Tibial artery (tissue), 4 donors: Measurements from ENCODE around the gene SATB2.

Source experiments
- DNase-seq, 2 donors: peaks; one replicate each; pipeline ENCODE4 v3.0.0-alpha.2; 2019
- H3K27ac ChIP-seq, 2 donors: fragments of 200-600 bp; sonication (generic) in 1 of 2; 1 replicate in 1 of 2; 2 replicates in 1 of 2; pipeline ENCODE4 v1.5.1; 2018 to 2019; ENCODE audit warnings: mild to moderate bottlenecking in 1 of 2
- H3K27me3 ChIP-seq, 2 donors: fragments of 200-600 bp; sonication (generic) in 1 of 2; one replicate each; pipeline versions ENCODE4 v1.5.1 to v1.6.0; 2016 to 2019
- H3K36me3 ChIP-seq, 3 donors: fragments of 200-600 bp; sonication (generic) in 2 of 3; one replicate each; pipeline ENCODE4 v1.5.1; 2016 to 2019; ENCODE audit warnings: mild to moderate bottlenecking in 2 of 3
- H3K4me1 ChIP-seq, 4 donors: fragments of 200-600 bp; sonication (generic) in 2 of 4; 1 replicate in 3 of 4; 2 replicates in 1 of 4; pipeline ENCODE4 v1.5.1; 2016 to 2019
- H3K4me3 ChIP-seq, 2 donors: fragments of 200-600 bp; sonication (generic) in 1 of 2; 1 replicate in 1 of 2; 2 replicates in 1 of 2; pipeline ENCODE4 v1.5.1; 2018 to 2019; ENCODE audit warnings: mild to moderate bottlenecking in 2 of 2
- H3K9me3 ChIP-seq, 3 donors: fragments of 200-600 bp; sonication (generic) in 1 of 3; one replicate each; pipeline ENCODE4 v1.5.1; 2016 to 2019
- intact Hi-C: fragments of 100-400 bp; cut with DNase I; formaldehyde crosslinking; loops from one replicate; pipeline ENCODE4 v1.15.0; 2023; ENCODE audit warnings: low total_unique reads
- TF ChIP-seq, protein P1 (sequence below), 2 experiments: fragments of 200-600 bp in 1 of 2; fragments of 450-650 bp in 1 of 2; IDR thresholded peaks; one replicate each; pipeline ENCODE4 v1.5.1; 2017 to 2019; ENCODE audit warnings: antibody characterized with exemption in 2 of 2, mild to moderate bottlenecking in 1 of 2, moderate library complexity in 1 of 2

Gene SATB2

DNA sequence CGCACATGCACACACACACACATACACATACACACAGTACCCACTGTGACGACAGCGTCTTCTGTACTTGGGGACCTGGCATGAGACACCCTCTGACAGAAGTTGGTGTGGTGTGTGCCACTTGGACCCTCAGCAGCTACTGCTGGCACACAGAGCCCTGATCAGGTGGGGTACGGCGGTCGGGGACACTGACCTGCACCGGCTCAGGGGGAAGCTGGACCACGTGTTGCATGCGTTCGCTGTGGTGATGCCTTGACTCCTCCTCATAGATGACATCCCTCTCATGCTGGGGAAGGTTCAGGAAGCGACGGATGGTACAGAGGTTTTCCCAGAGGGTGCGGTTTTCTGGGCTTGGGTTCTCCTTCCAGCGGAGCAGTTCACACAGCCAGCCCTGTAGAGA is 149.2 kb downstream of the SATB2 start:
- Histone ChIP-seq H3K27ac (no peak overlapping the region), H3K9me3 (no peaks in the 10 kb centered on the region), H3K27me3 (no peaks in the 10 kb centered on the region), H3K4me3 (no peak overlapping the region), H3K4me1 (peaks cover 0 to 38% (median 7%) of the 10 kb centered on the region in 4 donors), H3K36me3 (no peaks in the 10 kb centered on the region)
- intact Hi-C loops = no loop called here
- TF ChIP-seq, protein P1, sequence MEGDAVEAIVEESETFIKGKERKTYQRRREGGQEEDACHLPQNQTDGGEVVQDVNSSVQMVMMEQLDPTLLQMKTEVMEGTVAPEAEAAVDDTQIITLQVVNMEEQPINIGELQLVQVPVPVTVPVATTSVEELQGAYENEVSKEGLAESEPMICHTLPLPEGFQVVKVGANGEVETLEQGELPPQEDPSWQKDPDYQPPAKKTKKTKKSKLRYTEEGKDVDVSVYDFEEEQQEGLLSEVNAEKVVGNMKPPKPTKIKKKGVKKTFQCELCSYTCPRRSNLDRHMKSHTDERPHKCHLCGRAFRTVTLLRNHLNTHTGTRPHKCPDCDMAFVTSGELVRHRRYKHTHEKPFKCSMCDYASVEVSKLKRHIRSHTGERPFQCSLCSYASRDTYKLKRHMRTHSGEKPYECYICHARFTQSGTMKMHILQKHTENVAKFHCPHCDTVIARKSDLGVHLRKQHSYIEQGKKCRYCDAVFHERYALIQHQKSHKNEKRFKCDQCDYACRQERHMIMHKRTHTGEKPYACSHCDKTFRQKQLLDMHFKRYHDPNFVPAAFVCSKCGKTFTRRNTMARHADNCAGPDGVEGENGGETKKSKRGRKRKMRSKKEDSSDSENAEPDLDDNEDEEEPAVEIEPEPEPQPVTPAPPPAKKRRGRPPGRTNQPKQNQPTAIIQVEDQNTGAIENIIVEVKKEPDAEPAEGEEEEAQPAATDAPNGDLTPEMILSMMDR (IDR thresholded peaks at IDR 0.05) = no peak
- no peak for DNase-seq

DNA sequence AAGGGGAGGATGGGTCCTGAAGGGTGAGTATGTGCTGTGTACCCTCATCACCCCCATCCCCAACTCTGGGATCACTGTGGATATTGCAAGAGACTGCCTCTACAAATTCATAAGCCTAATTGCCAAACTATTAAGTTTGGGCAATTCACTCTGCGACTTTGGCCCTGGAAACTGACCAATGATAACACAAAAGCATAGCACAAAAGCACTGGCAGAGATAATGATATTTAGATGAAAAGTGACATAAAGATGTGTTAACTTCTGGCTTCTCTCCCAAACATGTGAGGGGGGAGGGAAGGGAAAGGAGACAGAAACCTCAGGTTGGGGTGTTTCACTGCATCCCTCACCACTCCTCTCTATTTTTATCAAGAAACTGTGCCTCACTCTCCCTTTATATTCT is 150.3 kb downstream of the SATB2 start:
- H3K27ac ChIP-seq = no peak overlapping the region
- H3K4me3 ChIP-seq = no peak overlapping the region
- no peaks in the 10 kb centered on the region for H3K27me3 ChIP-seq
- DNase-seq = no peak
- TF ChIP-seq, protein P1 (IDR thresholded peaks at IDR 0.05) = no peak
- no peaks in the 10 kb centered on the region for H3K9me3 ChIP-seq
- peaks cover 0 to 44% (median 7%) of the 10 kb centered on the region in 4 donors for H3K4me1 ChIP-seq
- intact Hi-C loops = no loop called here
- no peaks in the 10 kb centered on the region for H3K36me3 ChIP-seq

DNA sequence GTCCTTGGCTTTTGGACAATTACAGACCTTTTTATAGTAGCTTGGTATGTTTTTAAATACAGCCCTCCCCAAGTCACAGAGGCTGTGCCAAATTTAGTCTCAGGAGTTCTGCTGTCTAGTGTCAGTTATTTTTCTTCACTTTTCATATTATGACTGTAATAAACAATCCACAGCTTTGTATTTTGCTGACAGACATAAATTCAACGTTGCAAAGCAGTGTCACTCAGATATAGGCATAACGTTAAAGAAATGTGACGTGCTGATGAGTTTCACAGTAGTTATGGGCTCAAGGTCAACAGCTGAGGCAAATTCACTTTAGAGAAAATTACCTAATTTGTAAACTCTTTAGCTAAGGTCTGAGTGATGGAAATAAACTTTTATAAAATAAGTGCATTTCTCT is 151.6 kb downstream of the SATB2 start:
- H3K9me3 ChIP-seq = no peaks in the 10 kb centered on the region
- H3K36me3 ChIP-seq = no peaks in the 10 kb centered on the region
- intact Hi-C loops = no loop called here
- no peak overlapping the region for H3K27ac ChIP-seq
- DNase-seq = no peak
- H3K4me1 ChIP-seq = peaks cover 0 to 44% (median 7%) of the 10 kb centered on the region in 4 donors
- H3K4me3 ChIP-seq = no peak overlapping the region
- H3K27me3 ChIP-seq = no peaks in the 10 kb centered on the region
- TF ChIP-seq, protein P1 (IDR thresholded peaks at IDR 0.05) = no peak

- peaks cover 0 to 44% (median 7%) of the 10 kb centered on the region in 4 donors for H3K4me1 ChIP-seq
- no peaks in the 10 kb centered on the region for H3K36me3 ChIP-seq
- intact Hi-C loops = no loop called here
- H3K4me3 ChIP-seq = no peak overlapping the region
- peak in 1 of 2 donors; percentile 64 for DNase-seq
- TF ChIP-seq, protein P1 (IDR thresholded peaks at IDR 0.05) = no peak
- H3K9me3 ChIP-seq = no peaks in the 10 kb centered on the region
- no peaks in the 10 kb centered on the region for H3K27me3 ChIP-seq
- no peak overlapping the region for H3K27ac ChIP-seq
Observed at GRCh38 chr2:199303728-199304177, 154.0 kb downstream of the SATB2 start.

DNA sequence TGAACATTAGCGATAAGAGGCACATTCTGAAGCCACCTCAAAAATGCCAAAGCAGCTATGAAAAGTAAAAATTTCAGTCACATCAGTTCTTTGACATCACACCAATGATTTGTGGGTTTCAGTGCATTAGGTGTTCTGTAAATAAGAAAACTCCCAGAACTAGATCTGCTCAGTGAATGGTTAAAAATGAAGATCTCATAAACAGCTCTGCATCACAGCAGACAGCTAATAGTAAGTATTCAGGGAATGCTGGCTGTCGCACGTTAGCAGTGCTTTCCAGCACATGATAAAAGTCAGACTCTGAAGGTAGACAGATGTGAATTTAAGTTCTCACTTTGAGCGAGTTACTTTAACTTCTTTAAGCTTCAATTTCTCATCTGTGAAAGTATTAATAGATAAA is 154.9 kb downstream of the SATB2 start:
- DNase-seq = no peak
- intact Hi-C loops = no loop called here
- Histone ChIP-seq H3K27me3 (no peaks in the 10 kb centered on the region), H3K4me3 (no peak overlapping the region), H3K4me1 (peaks cover 0 to 42% (median 7%) of the 10 kb centered on the region in 4 donors), H3K36me3 (no peaks in the 10 kb centered on the region), H3K9me3 (no peaks in the 10 kb centered on the region), H3K27ac (no peak overlapping the region)
- TF ChIP-seq, protein P1 (IDR thresholded peaks at IDR 0.05) = no peak

DNA sequence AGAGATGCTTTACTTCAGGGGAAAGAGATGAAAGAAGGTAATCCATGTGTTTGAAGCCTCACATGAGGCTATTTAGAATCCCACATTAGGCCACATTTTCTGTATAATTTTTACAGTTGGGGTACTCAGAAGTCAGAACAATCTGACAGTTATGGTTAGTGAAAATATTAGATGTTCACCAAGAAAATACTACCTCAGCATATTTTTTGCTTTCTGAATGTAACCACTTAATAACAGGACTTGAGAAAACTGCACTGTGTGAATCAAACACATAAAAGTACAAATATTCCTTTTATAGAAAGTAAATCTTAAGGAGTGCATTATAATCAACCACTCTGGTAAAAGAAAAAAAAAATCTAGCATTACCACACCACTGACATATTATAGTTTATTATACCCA is 169.3 kb downstream of the SATB2 start:
- DNase-seq = no peak
- intact Hi-C loops = no loop called here
- no peaks in the 10 kb centered on the region for H3K36me3 ChIP-seq
- no peak overlapping the region for H3K4me3 ChIP-seq
- H3K4me1 ChIP-seq = no peaks in the 10 kb centered on the region
- H3K27me3 ChIP-seq = no peaks in the 10 kb centered on the region
- TF ChIP-seq, protein P1 (IDR thresholded peaks at IDR 0.05) = no peak
- H3K9me3 ChIP-seq = no peaks in the 10 kb centered on the region
- no peak overlapping the region for H3K27ac ChIP-seq
